SK-N-SH (cell line): Measurements from ENCODE around the gene SLC24A4. TPM values are rescaled to one million over a fixed set of nuclear protein-coding genes. Genes with fewer than 3 reads are reported as not detected.

Source experiments
- CTCF ChIA-PET: fragments of 300-600, 350-600 bp; formaldehyde crosslinking; extraction: SDS; loops from one replicate; lab custom pipeline; 2021; lab: Yijun Ruan, JAX
- POLR2A ChIA-PET: fragments of 350-600 bp; sonication (Branson Sonifier 250); formaldehyde crosslinking; extraction: SDS; loops from one replicate; lab custom pipeline; 2020; ENCODE audit warnings: antibody characterized with exemption, inconsistent platforms; lab: Yijun Ruan, JAX
- DNase-seq: peaks from one replicate; pipeline ENCODE4 v3.0.0; 2012
- H2AFZ ChIP-seq: fragments of 200-600 bp; sonication (generic); 2 replicates; pipeline ENCODE4 v1.8.1; 2016; ENCODE audit warnings: antibody characterized with exemption, mild to moderate bottlenecking, low read depth
- H3F3A ChIP-seq: fragments of 200-600 bp; sonication (generic); replicated peaks from 2 replicates; pipeline ENCODE3; 2016; ENCODE audit warnings: antibody characterized with exemption, mild to moderate bottlenecking; ENCODE audit not compliant: insufficient read depth
- H3K27ac ChIP-seq, 2 experiments: fragments of 200-500 bp in 1 of 2; fragments of 200-600 bp in 1 of 2; sonication (Bioruptor generic) in 1 of 2; sonication (generic), shearing (Covaris generic) in 1 of 2; 2 replicates each; pipeline versions ENCODE4 v1.5.1 to v1.6.1; 2014 to 2016; ENCODE audit warnings: low read depth in 2 of 2, inconsistent platforms in 1 of 2, low read length in 1 of 2, mild to moderate bottlenecking in 1 of 2, mixed read lengths in 1 of 2
- H3K27me3 ChIP-seq: fragments of 200-600 bp; sonication (generic), shearing (Covaris generic); 2 replicates; pipeline ENCODE4 v1.6.1; 2016; ENCODE audit warnings: mixed run types; ENCODE audit not compliant: insufficient read depth
- H3K36me3 ChIP-seq, 2 experiments: fragments of 200-500 bp in 1 of 2; fragments of 200-600 bp in 1 of 2; sonication (Bioruptor generic) in 1 of 2; sonication (generic) in 1 of 2; replicated peaks in 1 of 2; 2 replicates each; pipeline versions ENCODE3 to v1.5.1; 2014 to 2016; ENCODE audit warnings: low read length in 1 of 2, mild to moderate bottlenecking in 1 of 2; ENCODE audit not compliant: insufficient read depth in 2 of 2, control insufficient read depth in 1 of 2
- H3K4me1 ChIP-seq, 2 experiments: fragments of 200-500 bp in 1 of 2; fragments of 200-600 bp in 1 of 2; sonication (Bioruptor generic) in 1 of 2; sonication (generic), shearing (Covaris generic) in 1 of 2; 2 replicates each; pipeline versions ENCODE4 v1.5.1 to v1.6.1; 2014 to 2016; ENCODE audit warnings: low read depth in 1 of 2, low read length in 1 of 2, mixed run types in 1 of 2; ENCODE audit not compliant: insufficient read depth in 2 of 2, control insufficient read depth in 1 of 2
- H3K4me2 ChIP-seq: fragments of 200-600 bp; sonication (generic), shearing (Covaris generic); 2 replicates; pipeline ENCODE4 v1.6.1; 2017; ENCODE audit warnings: mixed run types
- H3K4me3 ChIP-seq, 2 experiments: fragments of 200-500 bp in 1 of 2; fragments of 200-600 bp in 1 of 2; sonication (Bioruptor generic) in 1 of 2; sonication (generic), shearing (Covaris generic) in 1 of 2; 2 replicates each; pipeline versions ENCODE4 v1.5.1 to v1.8.1; 2014 to 2016; ENCODE audit warnings: low read depth in 2 of 2, inconsistent platforms in 1 of 2, low read length in 1 of 2, mild to moderate bottlenecking in 1 of 2, mixed read lengths in 1 of 2, moderate library complexity in 1 of 2
- H3K79me2 ChIP-seq: fragments of 200-600 bp; sonication (generic); 2 replicates; pipeline ENCODE4 v1.8.1; 2017; ENCODE audit warnings: mild to moderate bottlenecking; ENCODE audit not compliant: insufficient read depth
- H3K9ac ChIP-seq: fragments of 200-600 bp; sonication (generic); 2 replicates; pipeline ENCODE4 v1.6.1; 2017; ENCODE audit warnings: mixed run types
- H3K9me2 ChIP-seq: fragments of 200-600 bp; sonication (generic); 2 replicates; pipeline ENCODE4 v1.6.1; 2017; ENCODE audit warnings: mixed run types
- H3K9me3 ChIP-seq: fragments of 200-600 bp; sonication (generic); 2 replicates; pipeline ENCODE4 v1.6.1; 2017; ENCODE audit warnings: mixed run types, mild to moderate bottlenecking, moderate library complexity
- H4K20me1 ChIP-seq: fragments of 200-600 bp; sonication (generic); 2 replicates; pipeline ENCODE4 v1.6.1; 2017; ENCODE audit warnings: mild to moderate bottlenecking, mixed run types; ENCODE audit not compliant: insufficient read depth
- ELF1 ChIP-seq: IDR thresholded peaks from 2 replicates; pipeline ENCODE4 v1.4.0; 2012
- EZH2phosphoT487 ChIP-seq: fragments of 200-600 bp; sonication (generic); IDR thresholded peaks from 2 replicates; pipeline ENCODE4 v1.6.1; 2017; ENCODE audit warnings: low read depth, mixed run types, mild to moderate bottlenecking, antibody characterized with exemption, moderate library complexity, borderline replicate concordance
- FOSL2 ChIP-seq: IDR thresholded peaks from 2 replicates; pipeline ENCODE4 v1.4.0; 2012; ENCODE audit warnings: low read depth, mild to moderate bottlenecking, moderate library complexity, borderline replicate concordance
- FOXJ3 ChIP-seq: sonication (generic); formaldehyde crosslinking; IDR thresholded peaks from 2 replicates; pipeline ENCODE4 v1.5.1; 2020; ENCODE audit warnings: mild to moderate bottlenecking, missing genetic modification reagents
- JUND ChIP-seq: IDR thresholded peaks from 2 replicates; pipeline ENCODE4 v1.4.0; 2012
- MXI1 ChIP-seq: IDR thresholded peaks from 2 replicates; pipeline ENCODE4 v1.6.1; 2012; ENCODE audit warnings: mild to moderate bottlenecking, low read depth, low read length, improper control_type of control experiment
- POLR2AphosphoS5 ChIP-seq: IDR thresholded peaks from 2 replicates; pipeline ENCODE4 v1.6.1; 2012; ENCODE audit warnings: low read depth, low read length
- RCOR1 ChIP-seq: fragments of 150-350 bp; IDR thresholded peaks from 2 replicates; pipeline ENCODE4 v1.6.1; 2017; ENCODE audit warnings: antibody characterized with exemption, low read length
- RFX5 ChIP-seq: IDR thresholded peaks from 2 replicates; pipeline ENCODE4 v1.6.1; 2012; ENCODE audit warnings: mild to moderate bottlenecking, improper control_type of control experiment, low read length
- RXRA ChIP-seq: IDR thresholded peaks from 2 replicates; pipeline ENCODE4 v1.4.0; 2012; ENCODE audit warnings: low read depth, mild to moderate bottlenecking, borderline replicate concordance
- TAF1 ChIP-seq: IDR thresholded peaks from 2 replicates; pipeline ENCODE4 v1.6.1; 2012; ENCODE audit warnings: low read depth, mild to moderate bottlenecking, low read length, moderate library complexity, borderline replicate concordance
- TCF12 ChIP-seq: IDR thresholded peaks from 2 replicates; pipeline ENCODE4 v1.4.0; 2012
- TEAD4 ChIP-seq: IDR thresholded peaks from 2 replicates; pipeline ENCODE4 v1.4.0; 2012; ENCODE audit warnings: mild to moderate bottlenecking, borderline replicate concordance; ENCODE audit not compliant: insufficient read depth
- WGBS: methylation state at CpG from one replicate; pipeline ENCODE4 v1.1.6; 2017; ENCODE audit warnings: low lambda C conversion rate; 5-methylcytosine and 5-hydroxymethylcytosine counted together
- polyA plus RNA-seq, 3 experiments: library from polyadenylated mRNA; depleted of rRNA; stranded (reverse); fragments of >200 nt; gene quantifications; 2 replicates each; pipeline ENCODE4 v1.2.3, GENCODE V29; 2012
- TF ChIP-seq, protein P1 (sequence below): IDR thresholded peaks from 2 replicates; pipeline ENCODE4 v1.4.0; 2012; ENCODE audit warnings: low read depth, borderline replicate concordance
- TF ChIP-seq, protein P2 (sequence below): fragments of 200-600 bp; sonication (generic); IDR thresholded peaks from 2 replicates; pipeline ENCODE4 v1.6.1; 2017; ENCODE audit warnings: antibody characterized with exemption, mild to moderate bottlenecking, moderate library complexity
- TF ChIP-seq, protein P3 (sequence below): IDR thresholded peaks from 2 replicates; pipeline ENCODE4; 2012
- TF ChIP-seq, protein P4 (sequence below): IDR thresholded peaks from 2 replicates; pipeline ENCODE4 v1.4.0; 2012; ENCODE audit warnings: low read depth
- TF ChIP-seq, protein P5 (sequence below): IDR thresholded peaks from 2 replicates; pipeline ENCODE4 v1.6.1; 2012; ENCODE audit warnings: mild to moderate bottlenecking, low read depth, low read length, moderate library complexity

SLC24A4 gene
- polyA plus RNA-seq, 1 of the 3 experiments (the other 2 are of a cell fraction), result 0.07 TPM

DNA sequence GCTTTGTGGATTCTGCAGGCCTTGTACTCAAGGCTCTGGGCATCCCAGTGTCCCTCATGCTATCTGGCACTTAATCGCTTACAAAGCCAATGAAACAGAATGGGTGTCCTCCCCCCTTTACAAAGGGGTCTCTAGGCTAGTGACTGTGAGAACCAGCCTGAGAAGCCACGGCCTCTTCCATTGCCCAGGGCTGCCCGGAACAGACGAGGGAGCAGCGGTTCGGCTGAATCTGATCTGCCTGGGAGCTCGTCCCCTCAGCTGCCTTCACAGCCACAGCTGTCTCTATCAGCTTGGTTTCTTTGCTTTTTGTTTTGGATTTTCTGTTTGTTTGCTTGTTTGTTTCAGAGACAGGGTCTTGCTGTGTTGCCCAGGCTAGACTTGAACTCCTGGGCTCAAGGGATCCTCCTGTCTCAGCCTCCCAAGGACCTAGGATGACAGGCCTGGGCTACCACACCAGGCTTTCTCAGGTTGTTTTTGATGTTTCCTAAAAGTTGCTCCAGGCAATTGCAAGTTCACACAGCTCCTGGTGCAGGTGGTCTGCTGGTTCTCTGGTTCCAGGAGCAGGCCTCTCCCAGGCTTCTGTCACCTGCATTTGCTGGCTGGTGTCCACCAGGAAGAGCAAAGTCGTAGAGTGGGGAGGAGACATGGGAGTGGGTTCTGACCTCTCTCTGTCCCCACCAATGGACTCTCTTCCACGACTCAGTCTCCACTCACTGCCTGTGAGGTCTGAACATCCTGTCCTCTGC, 179.7 kb downstream of the SLC24A4 start (continued):
- TF ChIP-seq, protein P1, sequence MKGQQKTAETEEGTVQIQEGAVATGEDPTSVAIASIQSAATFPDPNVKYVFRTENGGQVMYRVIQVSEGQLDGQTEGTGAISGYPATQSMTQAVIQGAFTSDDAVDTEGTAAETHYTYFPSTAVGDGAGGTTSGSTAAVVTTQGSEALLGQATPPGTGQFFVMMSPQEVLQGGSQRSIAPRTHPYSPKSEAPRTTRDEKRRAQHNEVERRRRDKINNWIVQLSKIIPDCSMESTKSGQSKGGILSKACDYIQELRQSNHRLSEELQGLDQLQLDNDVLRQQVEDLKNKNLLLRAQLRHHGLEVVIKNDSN, result no peak
- TF ChIP-seq RFX5, result no peak
- TF ChIP-seq, protein P2, sequence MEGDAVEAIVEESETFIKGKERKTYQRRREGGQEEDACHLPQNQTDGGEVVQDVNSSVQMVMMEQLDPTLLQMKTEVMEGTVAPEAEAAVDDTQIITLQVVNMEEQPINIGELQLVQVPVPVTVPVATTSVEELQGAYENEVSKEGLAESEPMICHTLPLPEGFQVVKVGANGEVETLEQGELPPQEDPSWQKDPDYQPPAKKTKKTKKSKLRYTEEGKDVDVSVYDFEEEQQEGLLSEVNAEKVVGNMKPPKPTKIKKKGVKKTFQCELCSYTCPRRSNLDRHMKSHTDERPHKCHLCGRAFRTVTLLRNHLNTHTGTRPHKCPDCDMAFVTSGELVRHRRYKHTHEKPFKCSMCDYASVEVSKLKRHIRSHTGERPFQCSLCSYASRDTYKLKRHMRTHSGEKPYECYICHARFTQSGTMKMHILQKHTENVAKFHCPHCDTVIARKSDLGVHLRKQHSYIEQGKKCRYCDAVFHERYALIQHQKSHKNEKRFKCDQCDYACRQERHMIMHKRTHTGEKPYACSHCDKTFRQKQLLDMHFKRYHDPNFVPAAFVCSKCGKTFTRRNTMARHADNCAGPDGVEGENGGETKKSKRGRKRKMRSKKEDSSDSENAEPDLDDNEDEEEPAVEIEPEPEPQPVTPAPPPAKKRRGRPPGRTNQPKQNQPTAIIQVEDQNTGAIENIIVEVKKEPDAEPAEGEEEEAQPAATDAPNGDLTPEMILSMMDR, result no peak

DNA sequence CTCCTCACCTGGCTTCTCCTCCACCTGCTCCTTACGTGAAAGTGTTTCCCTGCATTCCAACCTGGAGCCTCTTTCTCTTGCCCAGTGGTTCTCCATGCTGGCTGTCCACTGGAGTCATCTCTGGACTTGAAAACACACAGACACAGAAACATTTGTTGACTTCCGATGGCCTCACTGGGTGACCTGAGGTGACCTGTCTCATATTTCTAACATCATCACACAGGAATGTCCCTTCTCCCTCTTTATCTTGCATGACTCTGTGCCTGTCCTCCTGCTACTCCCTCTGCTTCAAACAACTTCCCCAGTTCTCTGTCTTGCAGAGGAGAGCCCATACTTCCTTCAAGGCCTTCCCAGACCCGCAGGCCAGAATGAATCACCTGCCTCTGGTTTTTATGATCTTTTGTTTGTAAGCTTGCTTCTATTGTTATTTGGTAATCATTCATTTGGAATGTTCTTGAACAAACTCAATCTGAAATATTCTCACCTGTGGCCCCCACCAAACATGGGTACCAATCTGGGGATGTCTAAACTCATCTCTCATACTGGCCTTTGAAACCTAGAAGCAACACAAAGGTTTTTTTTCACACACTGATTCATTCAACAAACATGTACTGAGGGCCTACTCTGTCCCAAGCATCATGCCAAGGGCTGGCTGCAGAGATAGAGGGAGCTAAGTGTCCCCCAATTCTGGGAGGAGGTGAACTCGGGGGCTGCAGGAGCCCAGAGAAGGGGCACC, 181.0 kb downstream of the SLC24A4 start:
- Histone ChIP-seq H3F3A (peaks cover 38% of the 10 kb centered on the region), H4K20me1 (no peaks in the 10 kb centered on the region), H3K27ac (peak overlapping the region in 1 of 2 experiments; percentile 82; a peak in 3 of 4 replicates), H3K79me2 (no peaks in the 10 kb centered on the region), H2AFZ (peak overlapping the region; percentile 11; the same call in 1 of the 2 replicates), H3K9me2 (no peaks in the 10 kb centered on the region), H3K27me3 (no peaks in the 10 kb centered on the region), H3K9ac (peak overlapping the region; percentile 41), H3K4me1 (peaks cover 0 to 29% of the 10 kb centered on the region in 2 experiments; a peak in 2 of 4 replicates), H3K4me3 (no peak overlapping the region), H3K36me3 (no peaks in the 10 kb centered on the region), H3K9me3 (no peaks in the 10 kb centered on the region), H3K4me2 (peak overlapping the region; percentile 50)
- ChIA-PET POLR2A (no interaction called here), CTCF (no interaction called here)
- DNase-seq, result no peak
- WGBS, result 8% methylated on average over 4 of the region's 4 CpGs
- TF ChIP-seq TAF1 (no peak), POLR2AphosphoS5 (peak; percentile 31; the same call in 1 of the 2 replicates), FOSL2 (peak; percentile 52; the same call in 1 of the 2 replicates), RFX5 (no peak), JUND (peak; percentile 76), FOXJ3 (no peak), RCOR1 (no peak), ELF1 (no peak), EZH2phosphoT487 (no peak), TCF12 (peak; percentile 81), RXRA (peak; percentile 99), TEAD4 (no peak), MXI1 (no peak)
- TF ChIP-seq, protein P3, sequence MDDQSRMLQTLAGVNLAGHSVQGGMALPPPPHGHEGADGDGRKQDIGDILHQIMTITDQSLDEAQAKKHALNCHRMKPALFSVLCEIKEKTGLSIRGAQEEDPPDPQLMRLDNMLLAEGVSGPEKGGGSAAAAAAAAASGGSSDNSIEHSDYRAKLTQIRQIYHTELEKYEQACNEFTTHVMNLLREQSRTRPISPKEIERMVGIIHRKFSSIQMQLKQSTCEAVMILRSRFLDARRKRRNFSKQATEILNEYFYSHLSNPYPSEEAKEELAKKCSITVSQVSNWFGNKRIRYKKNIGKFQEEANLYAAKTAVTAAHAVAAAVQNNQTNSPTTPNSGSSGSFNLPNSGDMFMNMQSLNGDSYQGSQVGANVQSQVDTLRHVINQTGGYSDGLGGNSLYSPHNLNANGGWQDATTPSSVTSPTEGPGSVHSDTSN, result 0 out of 2 replicates have a peak, but pooled peaks have one; percentile 21
- TF ChIP-seq, protein P4, sequence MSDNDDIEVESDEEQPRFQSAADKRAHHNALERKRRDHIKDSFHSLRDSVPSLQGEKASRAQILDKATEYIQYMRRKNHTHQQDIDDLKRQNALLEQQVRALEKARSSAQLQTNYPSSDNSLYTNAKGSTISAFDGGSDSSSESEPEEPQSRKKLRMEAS, result peak; percentile 61; the same call in 1 of the 2 replicates
- TF ChIP-seq, protein P2, result 0 out of 2 replicates have a peak, but pooled peaks have one; percentile 9
- TF ChIP-seq, protein P5, sequence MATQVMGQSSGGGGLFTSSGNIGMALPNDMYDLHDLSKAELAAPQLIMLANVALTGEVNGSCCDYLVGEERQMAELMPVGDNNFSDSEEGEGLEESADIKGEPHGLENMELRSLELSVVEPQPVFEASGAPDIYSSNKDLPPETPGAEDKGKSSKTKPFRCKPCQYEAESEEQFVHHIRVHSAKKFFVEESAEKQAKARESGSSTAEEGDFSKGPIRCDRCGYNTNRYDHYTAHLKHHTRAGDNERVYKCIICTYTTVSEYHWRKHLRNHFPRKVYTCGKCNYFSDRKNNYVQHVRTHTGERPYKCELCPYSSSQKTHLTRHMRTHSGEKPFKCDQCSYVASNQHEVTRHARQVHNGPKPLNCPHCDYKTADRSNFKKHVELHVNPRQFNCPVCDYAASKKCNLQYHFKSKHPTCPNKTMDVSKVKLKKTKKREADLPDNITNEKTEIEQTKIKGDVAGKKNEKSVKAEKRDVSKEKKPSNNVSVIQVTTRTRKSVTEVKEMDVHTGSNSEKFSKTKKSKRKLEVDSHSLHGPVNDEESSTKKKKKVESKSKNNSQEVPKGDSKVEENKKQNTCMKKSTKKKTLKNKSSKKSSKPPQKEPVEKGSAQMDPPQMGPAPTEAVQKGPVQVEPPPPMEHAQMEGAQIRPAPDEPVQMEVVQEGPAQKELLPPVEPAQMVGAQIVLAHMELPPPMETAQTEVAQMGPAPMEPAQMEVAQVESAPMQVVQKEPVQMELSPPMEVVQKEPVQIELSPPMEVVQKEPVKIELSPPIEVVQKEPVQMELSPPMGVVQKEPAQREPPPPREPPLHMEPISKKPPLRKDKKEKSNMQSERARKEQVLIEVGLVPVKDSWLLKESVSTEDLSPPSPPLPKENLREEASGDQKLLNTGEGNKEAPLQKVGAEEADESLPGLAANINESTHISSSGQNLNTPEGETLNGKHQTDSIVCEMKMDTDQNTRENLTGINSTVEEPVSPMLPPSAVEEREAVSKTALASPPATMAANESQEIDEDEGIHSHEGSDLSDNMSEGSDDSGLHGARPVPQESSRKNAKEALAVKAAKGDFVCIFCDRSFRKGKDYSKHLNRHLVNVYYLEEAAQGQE, result no peak
